ENCODE data around the gene CC2D2A. TPM values are rescaled to one million over a fixed set of nuclear protein-coding genes. Genes with fewer than 3 reads are reported as not detected.

The CC2D2A gene
- total RNA-seq, 3 donors from 2014 or later, result 6.3 to 39.1 (median 7.6) TPM

- H3K4me1 ChIP-seq (ENCODE audit: low read depth), result no peaks in the 10 kb centered on the region
- no peak for DNase-seq
- ATAC-seq, result no peak
- no peaks in the 10 kb centered on the region for H3K36me3 ChIP-seq (ENCODE audit: low read depth)
- H3K4me3 ChIP-seq, result no peak overlapping the region
- TF ChIP-seq, protein P1, sequence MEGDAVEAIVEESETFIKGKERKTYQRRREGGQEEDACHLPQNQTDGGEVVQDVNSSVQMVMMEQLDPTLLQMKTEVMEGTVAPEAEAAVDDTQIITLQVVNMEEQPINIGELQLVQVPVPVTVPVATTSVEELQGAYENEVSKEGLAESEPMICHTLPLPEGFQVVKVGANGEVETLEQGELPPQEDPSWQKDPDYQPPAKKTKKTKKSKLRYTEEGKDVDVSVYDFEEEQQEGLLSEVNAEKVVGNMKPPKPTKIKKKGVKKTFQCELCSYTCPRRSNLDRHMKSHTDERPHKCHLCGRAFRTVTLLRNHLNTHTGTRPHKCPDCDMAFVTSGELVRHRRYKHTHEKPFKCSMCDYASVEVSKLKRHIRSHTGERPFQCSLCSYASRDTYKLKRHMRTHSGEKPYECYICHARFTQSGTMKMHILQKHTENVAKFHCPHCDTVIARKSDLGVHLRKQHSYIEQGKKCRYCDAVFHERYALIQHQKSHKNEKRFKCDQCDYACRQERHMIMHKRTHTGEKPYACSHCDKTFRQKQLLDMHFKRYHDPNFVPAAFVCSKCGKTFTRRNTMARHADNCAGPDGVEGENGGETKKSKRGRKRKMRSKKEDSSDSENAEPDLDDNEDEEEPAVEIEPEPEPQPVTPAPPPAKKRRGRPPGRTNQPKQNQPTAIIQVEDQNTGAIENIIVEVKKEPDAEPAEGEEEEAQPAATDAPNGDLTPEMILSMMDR (IDR thresholded peaks at IDR 0.05), result no peak
- intact Hi-C loops (cut with DNase I, micrococcal nuclease), result no loop called here
- H3K9me3 ChIP-seq, result no peaks in the 10 kb centered on the region
Measured at GRCh38 chr4:15550491-15550890, 80.8 kb downstream of the CC2D2A start.

- Histone ChIP-seq H3K36me3 (ENCODE audit: low read depth) (no peaks in the 10 kb centered on the region), H3K9me3 (no peaks in the 10 kb centered on the region), H3K4me1 (ENCODE audit: low read depth) (no peaks in the 10 kb centered on the region), H3K4me3 (no peak overlapping the region)
- intact Hi-C loops (cut with DNase I, micrococcal nuclease), result no loop called here
- TF ChIP-seq, protein P1 (IDR thresholded peaks at IDR 0.05), result no peak
- ATAC-seq, result no peak
- no peak for DNase-seq
Measured at GRCh38 chr4:15551740-15552446, 82.2 kb downstream of the CC2D2A start.

- Histone ChIP-seq H3K36me3 (ENCODE audit: low read depth) (no peaks in the 10 kb centered on the region), H3K9me3 (no peaks in the 10 kb centered on the region), H3K4me3 (no peak overlapping the region), H3K4me1 (ENCODE audit: low read depth) (no peaks in the 10 kb centered on the region)
- intact Hi-C loops (cut with DNase I, micrococcal nuclease), result no loop called here
- DNase-seq, result no peak
- no peak for ATAC-seq
- TF ChIP-seq, protein P1 (IDR thresholded peaks at IDR 0.05), result no peak
Measured at GRCh38 chr4:15552557-15553362, 83.1 kb downstream of the CC2D2A start.

- TF ChIP-seq, protein P1 (IDR thresholded peaks at IDR 0.05), result no peak
- DNase-seq (no peak), ATAC-seq (no peak)
- Histone ChIP-seq H3K36me3 (ENCODE audit: low read depth) (no peaks in the 10 kb centered on the region), H3K4me3 (no peak overlapping the region), H3K9me3 (no peaks in the 10 kb centered on the region), H3K4me1 (ENCODE audit: low read depth) (no peaks in the 10 kb centered on the region)
- intact Hi-C loops (cut with DNase I, micrococcal nuclease), result no loop called here
Measured at GRCh38 chr4:15556511-15557092, 86.9 kb downstream of the CC2D2A start.

DNA sequence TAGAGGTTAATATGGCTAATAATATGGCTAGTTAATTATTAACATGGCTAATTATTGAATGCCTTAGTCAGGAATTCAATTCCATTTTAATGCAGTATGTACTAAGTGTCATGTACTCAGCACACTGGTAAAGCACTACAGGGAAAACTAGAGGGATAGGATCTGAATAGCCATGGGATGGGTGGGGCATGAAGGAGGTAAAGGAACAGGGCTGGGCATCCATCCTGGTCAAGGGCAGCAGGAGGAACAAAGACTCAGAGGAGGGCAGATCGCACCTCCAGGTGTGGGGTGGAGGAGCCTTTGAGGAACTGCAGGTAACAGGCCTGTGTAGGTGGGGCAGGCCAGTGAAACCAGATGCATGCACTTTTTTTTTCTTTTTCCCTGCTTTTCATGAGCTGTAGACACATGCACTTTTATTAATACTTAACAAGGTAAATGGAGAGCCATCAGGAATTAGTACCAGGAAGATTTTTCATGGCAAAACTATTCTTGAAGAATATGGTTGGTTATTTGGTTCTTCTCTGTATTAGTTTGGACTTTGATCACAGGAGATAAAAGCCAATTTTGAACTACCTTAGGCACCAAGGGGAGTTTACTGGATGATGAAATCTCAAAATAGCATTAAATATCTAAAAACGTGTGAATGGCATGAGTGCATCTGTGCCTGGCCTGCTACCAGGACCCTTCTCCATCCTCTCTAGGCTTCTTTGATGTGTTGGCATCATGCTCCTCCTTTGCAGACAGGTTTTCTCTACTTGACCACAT is 88.3 kb downstream of the CC2D2A start:
- DNase-seq (peak in 1 of 3 donors; percentile 14), ATAC-seq (peak; percentile 94)
- no peaks in the 10 kb centered on the region for H3K4me1 ChIP-seq (ENCODE audit: low read depth)

More for the DNA sequence above, 88.3 kb downstream of the CC2D2A start:
- H3K36me3 ChIP-seq (ENCODE audit: low read depth), result no peaks in the 10 kb centered on the region
- intact Hi-C loops (cut with DNase I, micrococcal nuclease), result no loop called here
- H3K4me3 ChIP-seq, result no peak overlapping the region
- H3K9me3 ChIP-seq, result no peaks in the 10 kb centered on the region
- TF ChIP-seq, protein P1 (IDR thresholded peaks at IDR 0.05), result no peak
